ENCODE data around the gene PRH1. TPM values are rescaled to one million over a fixed set of nuclear protein-coding genes. Genes with fewer than 3 reads are reported as not detected.

Gene PRH1
- total RNA-seq (2016; rRNA removed; fragmentation: Illumina TruSeq; extraction: Trizol) (5.5 and 18.8 TPM in 2 replicates), polyA plus RNA-seq (2011; rRNA removed) (5.3 and 6.4 TPM in 2 replicates), polyA minus RNA-seq (2011; rRNA and poly(A)+ RNA removed; ENCODE audit: low replicate concordance) (17.3 and 25.1 TPM in 2 replicates), Bru-seq, nascent RNA (percentile 69 among the genes with signal in this experiment), BruChase-seq, experiment 1, labeled RNA remaining after a 6-hour chase (percentile 82 among the genes with signal in this experiment), BruChase-seq, experiment 2, labeled RNA remaining after a 2-hour chase (percentile 83 among the genes with signal in this experiment)
- 13.1 and 13.6 TPM in 2 replicates for total RNA-seq (2016; cell fraction: cytosol; rRNA removed; fragmentation: Illumina TruSeq; extraction: Trizol; ENCODE audit: low read depth)
- total RNA-seq (2016; cell fraction: insoluble cytoplasmic fraction; rRNA removed; fragmentation: Illumina TruSeq; extraction: Trizol), result 6.6 and 18.8 TPM in 2 replicates
- 4.7 and 7.6 TPM in 2 replicates for total RNA-seq (2016; cell fraction: membrane; rRNA removed; fragmentation: Illumina TruSeq; extraction: Trizol)
- total RNA-seq (2016; cell fraction: nucleus; rRNA removed; fragmentation: Illumina TruSeq; extraction: Trizol), result 87.8 and 89.7 TPM in 2 replicates
- 4.5 and 5.0 TPM in 2 replicates for polyA plus RNA-seq (2011; cell fraction: cytosol; rRNA removed)
- 14.4 and 22.7 TPM in 2 replicates for polyA plus RNA-seq (2011; cell fraction: nucleus; rRNA removed)
- 3.9 and 5.7 TPM in 2 replicates for polyA plus RNA-seq (2012)
- 1.4 and 1.7 TPM in 2 replicates for polyA plus RNA-seq (2016; cell fraction: cytosol; fragmentation: Illumina TruSeq; extraction: Trizol; ENCODE audit: low read depth)
- 1.7 and 3.4 TPM in 2 replicates for polyA plus RNA-seq (2016; cell fraction: insoluble cytoplasmic fraction; fragmentation: Illumina TruSeq; extraction: Trizol; ENCODE audit: low read depth)
- 3.5 and 3.9 TPM in 2 replicates for polyA plus RNA-seq (2016; cell fraction: membrane; fragmentation: Illumina TruSeq; extraction: Trizol; ENCODE audit: low read depth)
- 10.0 and 13.8 TPM in 2 replicates for polyA plus RNA-seq (2016; cell fraction: nucleus; fragmentation: Illumina TruSeq; extraction: Trizol; ENCODE audit: insufficient read depth, low read depth)
- polyA minus RNA-seq (2011; cell fraction: cytosol; rRNA and poly(A)+ RNA removed), result 8.8 and 9.3 TPM in 2 replicates
- 310 and 318 TPM in 2 replicates for polyA minus RNA-seq (2011; cell fraction: nucleus; rRNA and poly(A)+ RNA removed)
- long read RNA-seq, experiment 1, partial matches to known transcripts, result 0 of 2 reads
- long read RNA-seq, experiment 1, other reads (novel, unspliced or antisense), result 2 of 2 reads
- long read RNA-seq, experiment 2, partial matches to known transcripts, result 0 of 1 reads
- long read RNA-seq, experiment 2, other reads (novel, unspliced or antisense), result 0 of 1 reads

GRCh38 chr12:10884086-10884725 lies at the start of gene PRH1:
PRH1 (minus strand) TSS chr12:10884255; CDS start chr12:10884217, 38 bp downstream.
- DNase-seq (ENCODE audit: low spot score), result peak; percentile 34
- H3K4me3 ChIP-seq (replicated peaks in 1 of 3; ENCODE audit: insufficient read depth in 1 of 3, low read depth in 2 of 3, low read length in 3 of 3), result no peak within 1 kb of the TSS
- H3K79me2 ChIP-seq (ENCODE audit: insufficient read depth, low read length), result no peaks in the 10 kb centered on the region
- no TSS peak for BruUV-seq (replicated peaks)
- H3K9ac ChIP-seq (ENCODE audit: insufficient read depth, low read depth, low read length), result no peak within 1 kb of the TSS
- in situ Hi-C loops (cut with HindIII; ENCODE audit: extremely low pct_ligation_motif_present, low pct_unique_long_range_greater_than_20kb), result no loop called here
- H2AFZ ChIP-seq (ENCODE audit: low read length), result no peak within 1 kb of the TSS
- FAIRE-seq, result peak; percentile 74
- peak within 1 kb of the TSS; percentile 23 for H3K27ac ChIP-seq (ENCODE audit: extremely low read length, insufficient read depth, low read length)
- no peaks in the 10 kb centered on the region for H3K27me3 ChIP-seq (ENCODE audit: control insufficient read depth in 1 of 2, insufficient read depth in 2 of 2, low read length in 2 of 2)
- WGBS (ENCODE audit: low lambda C conversion rate), result 44% methylated on average over 5 of the region's 6 CpGs
- H3K9me3 ChIP-seq (ENCODE audit: low read length), result no peaks in the 10 kb centered on the region
- peaks cover 35% of the 10 kb centered on the region for H3K4me1 ChIP-seq (ENCODE audit: insufficient read depth, low read length)
- ChIA-PET POLR2A (interaction anchor here (1.3 kb wide), 1 partner anchor 287 kb away, joined by 4 read pairs; the partner anchor contains the start of gene SMIM10L1), CTCF (ENCODE audit: low intra/inter-chr PET ratio, low total read pairs) (no interaction called here)
- peak within 1 kb of the TSS; percentile 47 for H3K4me2 ChIP-seq (ENCODE audit: low read depth, low read length)
- no peaks in the 10 kb centered on the region for H4K20me1 ChIP-seq (ENCODE audit: insufficient read depth, low read length)
- ATAC-seq, result peak; percentile 88
- intact Hi-C loops (cut with micrococcal nuclease; ENCODE audit: unreplicated experiment), result no loop called here
- H3K36me3 ChIP-seq (replicated peaks in 1 of 2; ENCODE audit: control insufficient read depth in 1 of 2, insufficient read depth in 2 of 2, low read length in 2 of 2), result peaks cover 0 to 1% of the 10 kb centered on the region in 2 experiments; a peak in 2 of 5 replicates
- TF ChIP-seq TBX2 (CRISPR knock-in tag; IDR thresholded peaks at IDR 0.05; ENCODE audit: borderline replicate concordance) (0 out of 2 replicates have a peak, but pooled peaks have one; percentile 16), ZBTB21 (CRISPR knock-in tag; IDR thresholded peaks at IDR 0.05) (no peak), HNRNPH1 (optimal IDR thresholded peaks at IDR 0.05; ENCODE audit: low read depth, low read length) (no peak), FLYWCH1 (CRISPR knock-in tag; IDR thresholded peaks at IDR 0.05) (no peak), FOXO1 (CRISPR knock-in tag; IDR thresholded peaks at IDR 0.05) (no peak), SP2 (CRISPR knock-in tag; IDR thresholded peaks at IDR 0.05) (no peak), HINFP (CRISPR knock-in tag; IDR thresholded peaks at IDR 0.05; ENCODE audit: low read depth) (no peak), AHDC1 (CRISPR knock-in tag; IDR thresholded peaks at IDR 0.05; ENCODE audit: borderline replicate concordance) (0 out of 2 replicates have a peak, but pooled peaks have one; percentile 2), LCORL (IDR thresholded peaks at IDR 0.05) (no peak), LCORL (CRISPR knock-in tag; IDR thresholded peaks at IDR 0.05) (peak; percentile 19; the same call in 1 of the 2 replicates), FOXK2 (IDR thresholded peaks at IDR 0.05) (no peak), NFE2L1 (CRISPR knock-in tag; IDR thresholded peaks at IDR 0.05; ENCODE audit: borderline replicate concordance) (no peak)
